HT1080 (cell line): Measurements from ENCODE around the gene MEF2A. TPM values are rescaled to one million over a fixed set of nuclear protein-coding genes. Genes with fewer than 3 reads are reported as not detected.

Experiments
- DNase-seq: peaks from one replicate; pipeline ENCODE4 v3.0.0-alpha.2; 2015; ENCODE audit warnings: low read depth
- small RNA-seq: library from RNA; depleted of rRNA; stranded (forward); fragments of <200 nt; gene quantifications from one replicate; pipeline ENCODE3, GENCODE V24; 2014
- total RNA-seq: library from RNA; depleted of rRNA; stranded (reverse); fragments of >200 nt; shearing (Covaris generic); gene quantifications from 2 replicates; pipeline ENCODE4 v1.2.3, GENCODE V29; 2014; rRNA removed

The MEF2A gene
- total RNA-seq, 1 experiment from 2014 or later: 32.3 TPM

- peak; percentile 64 for DNase-seq
These were observed 190.1 kb downstream of the MEF2A start for GRCh38 chr15:99755692-99756409.

GRCh38 chr15:99762288-99762687 lies 196.5 kb downstream of the MEF2A start:
- DNase-seq: no peak

- DNase-seq: no peak
These were observed 198.0 kb downstream of the MEF2A start for GRCh38 chr15:99763827-99764226.

- no peak for DNase-seq
These were observed 198.7 kb downstream of the MEF2A start for GRCh38 chr15:99764522-99764921.

Small RNAs within 50 kb of the gene (small RNA-seq; reads per million reads assigned to genes)
- not detected for gene RF00019

Other genes starting within 250 kb of the MEF2A start
- 4.1 and 6.6 TPM in 2 replicates for gene LYSMD4, start 167.5 kb downstream of the MEF2A start, total RNA-seq